HCEC 1CT (cell line): ENCODE measurements around the gene ATPAF2.
A peak's percentile ranks its signal among the peaks of the same experiment; 100 is the strongest.

Source experiments
- DNase-seq: peaks from one replicate; pipeline ENCODE4 v3.0.0-alpha.2; 2017

ATPAF2 gene

DNA sequence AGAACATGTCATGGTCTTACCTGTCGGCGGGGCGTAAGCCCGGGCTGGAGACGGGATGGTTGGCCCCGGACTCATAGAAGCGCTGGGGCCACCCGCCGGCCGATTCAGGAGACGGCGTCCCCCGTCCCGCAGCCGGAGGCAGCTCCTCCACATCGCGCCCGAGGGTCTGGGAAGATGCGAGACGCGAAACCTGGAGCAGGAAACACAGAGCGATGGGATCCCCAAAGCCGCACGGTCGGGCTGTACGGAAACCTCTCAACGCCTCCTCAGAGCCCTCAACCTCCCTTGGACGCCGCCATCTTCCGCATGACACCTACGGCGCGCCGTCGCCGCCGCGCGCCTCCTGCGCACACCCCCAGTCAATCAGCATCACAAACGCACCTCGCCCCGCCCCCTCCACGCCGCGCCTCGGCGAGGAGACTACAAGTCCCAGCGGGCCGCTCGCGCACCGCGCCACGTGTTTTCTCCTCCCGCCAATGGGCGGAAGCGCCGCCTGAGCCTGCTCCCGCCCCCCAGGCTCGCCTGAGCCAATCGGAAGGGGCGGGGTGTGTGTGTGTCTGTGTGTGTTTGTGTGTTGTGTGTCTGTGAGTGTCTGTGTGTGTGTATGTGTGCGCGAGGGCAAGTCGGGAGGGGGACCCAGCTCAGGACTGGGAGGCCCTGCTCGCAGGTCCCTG lies at the start of gene ATPAF2, which contains the start of gene GID4:
TSS of gene ATPAF2 (minus strand) at position 308 of the 674 bp plus-strand sequence. CDS start at position 153, 155 bp downstream.
TSS of gene GID4 (plus strand) at position 548 of the 674 bp plus-strand sequence. CDS start at position 605, 57 bp downstream.
- DNase-seq, result peak; percentile 99

DNA sequence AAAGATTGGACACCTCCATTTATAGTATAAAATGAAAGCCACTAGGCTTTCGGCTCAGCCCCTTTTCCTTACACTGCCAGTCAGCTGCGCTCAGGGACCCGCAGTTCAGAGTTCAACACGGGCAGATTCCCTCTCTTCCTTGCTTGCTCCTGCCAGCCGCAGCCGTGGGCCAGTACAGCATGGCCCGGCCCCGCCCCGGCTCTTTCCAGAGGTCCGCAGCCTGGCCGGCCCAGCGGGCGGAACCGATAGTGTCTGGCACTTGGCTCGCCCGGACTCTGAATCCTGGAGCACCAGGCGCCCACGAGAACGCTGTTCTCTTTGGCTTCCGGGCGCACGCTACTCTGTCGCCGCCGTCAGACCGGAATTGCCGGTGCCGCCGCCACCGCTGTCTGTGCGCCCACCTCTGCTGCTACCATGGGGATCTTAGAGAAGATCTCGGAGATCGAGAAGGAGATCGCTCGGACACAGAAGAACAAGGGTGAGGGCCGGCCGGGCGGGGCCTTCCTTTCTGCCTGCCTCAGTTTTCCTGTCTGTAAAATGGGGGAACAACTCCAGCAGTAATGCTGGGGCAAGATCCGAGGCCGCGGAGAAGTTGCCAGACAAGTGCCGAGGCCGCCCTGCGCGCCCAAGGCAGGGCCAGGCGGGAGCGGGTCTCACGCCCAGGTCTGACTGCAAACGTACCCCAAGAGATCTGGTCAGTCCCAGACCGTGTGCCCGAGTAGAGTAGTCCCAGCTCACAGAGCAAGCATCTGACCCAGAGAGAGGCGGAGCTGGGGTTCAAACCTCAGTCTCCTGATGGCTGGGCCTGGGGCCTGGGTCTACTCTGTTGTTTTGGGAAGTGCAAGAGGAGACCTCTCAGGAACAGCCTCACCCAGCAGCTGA lies 48.9 kb upstream of the ATPAF2 start, which contains the start of gene DRG2:
TSS of gene DRG2 (plus strand) at position 339 of the 882 bp plus-strand sequence. CDS start at position 415, 76 bp downstream.
- peak; percentile 88 for DNase-seq

DNA sequence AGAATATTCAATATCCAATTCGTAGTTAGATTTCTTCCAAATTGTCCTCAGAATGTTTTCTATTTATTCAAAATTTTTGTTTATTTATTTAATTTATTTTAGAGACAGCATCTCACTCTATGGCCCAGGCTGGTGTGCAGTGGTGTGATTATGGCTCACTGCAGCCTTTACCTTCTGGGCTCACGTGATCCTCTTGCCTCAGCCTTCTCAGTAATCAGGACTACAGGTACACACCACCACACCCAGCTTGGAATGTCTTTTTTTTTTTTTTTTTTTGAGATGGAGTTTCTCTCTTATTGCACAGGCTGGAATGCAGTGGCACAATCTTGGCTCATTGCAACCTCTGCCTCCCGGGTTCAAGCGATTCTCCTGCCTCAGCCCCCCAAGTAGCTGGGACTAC lies 45.3 kb upstream of the ATPAF2 start:
- no peak for DNase-seq

- no peak for DNase-seq
Measured at GRCh38 chr17:18079543-18079942, 40.6 kb upstream of the ATPAF2 start.

DNA sequence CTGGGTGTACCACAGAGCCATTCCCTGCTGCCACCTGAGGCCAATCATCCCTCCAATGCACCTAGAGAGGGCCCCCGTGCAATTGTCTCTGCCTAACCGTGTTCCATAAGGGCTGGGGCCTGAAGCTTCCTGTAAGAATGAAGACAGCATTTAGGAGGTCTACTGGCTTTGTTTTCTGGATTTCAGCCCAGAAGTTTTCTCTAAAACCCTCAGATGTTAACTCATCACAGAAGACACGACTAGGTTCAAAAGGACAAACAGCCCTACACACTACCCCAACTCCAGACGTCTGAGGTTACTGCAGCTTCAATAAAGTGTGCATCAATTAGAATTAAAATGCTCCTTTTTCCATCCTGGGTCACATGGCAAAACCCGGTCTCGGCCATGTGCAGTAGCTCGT lies 38.0 kb upstream of the ATPAF2 start:
- no peak for DNase-seq

DNA sequence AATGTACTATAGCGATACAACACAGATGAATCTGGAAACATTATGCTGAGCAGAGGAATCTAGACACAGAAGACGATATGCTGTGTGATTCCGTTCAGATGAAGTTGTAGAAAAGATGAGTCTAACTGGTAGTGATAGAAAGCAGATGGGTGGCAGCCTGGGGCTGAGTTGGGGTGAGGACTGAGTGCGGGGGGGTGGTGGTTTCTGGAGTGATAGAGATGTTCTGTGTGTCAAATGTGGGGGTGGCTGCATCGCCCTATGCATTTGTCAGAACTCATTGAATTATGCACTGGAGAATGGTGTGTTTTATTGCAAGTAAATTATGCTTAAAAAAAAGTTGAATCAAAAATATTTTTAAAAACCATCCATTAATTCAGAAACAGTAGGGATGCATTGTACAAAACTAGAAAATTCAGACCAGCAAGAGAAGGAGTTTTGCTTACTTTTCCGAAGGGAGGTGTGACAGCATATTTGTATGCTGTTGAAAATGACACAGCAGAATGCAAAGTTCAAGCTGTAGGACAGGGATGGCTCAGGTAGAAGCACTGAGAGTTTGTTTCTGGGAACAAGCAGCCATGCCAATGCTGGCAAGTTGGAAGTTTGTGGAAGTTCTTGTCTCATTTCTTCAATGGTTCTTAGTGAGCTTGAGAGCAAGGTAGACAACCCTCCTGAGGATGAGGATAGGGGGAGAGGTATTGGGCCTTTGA lies 35.8 kb upstream of the ATPAF2 start:
- DNase-seq, result no peak

DNA sequence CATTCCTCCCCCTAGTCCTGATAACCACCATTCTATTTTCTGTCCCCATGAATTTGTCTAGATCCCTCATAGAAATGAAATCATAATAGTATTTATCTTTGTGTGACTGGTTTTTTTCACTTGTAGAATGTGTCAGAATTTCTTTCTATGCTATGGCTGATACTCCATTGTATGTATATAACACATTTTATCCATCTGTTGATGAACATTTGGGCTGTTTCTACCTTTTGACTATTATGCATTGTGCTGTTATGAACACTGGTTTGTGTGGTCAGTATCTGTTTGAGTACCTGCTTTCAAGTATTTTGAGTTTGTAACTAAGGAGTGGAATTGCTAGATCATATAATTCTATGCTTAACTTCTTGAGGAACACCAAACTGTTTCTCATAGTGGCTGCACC lies 32.8 kb upstream of the ATPAF2 start:
- no peak for DNase-seq

GRCh38 chr17:18070861-18071340 lies 31.9 kb upstream of the ATPAF2 start:
- no peak for DNase-seq

- no peak for DNase-seq
Measured at GRCh38 chr17:18069101-18069500, 30.1 kb upstream of the ATPAF2 start.

GRCh38 chr17:18066866-18067265 lies 27.9 kb upstream of the ATPAF2 start:
- peak; percentile 16 for DNase-seq

GRCh38 chr17:18065546-18065945 lies 26.6 kb upstream of the ATPAF2 start:
- DNase-seq, result no peak

DNA sequence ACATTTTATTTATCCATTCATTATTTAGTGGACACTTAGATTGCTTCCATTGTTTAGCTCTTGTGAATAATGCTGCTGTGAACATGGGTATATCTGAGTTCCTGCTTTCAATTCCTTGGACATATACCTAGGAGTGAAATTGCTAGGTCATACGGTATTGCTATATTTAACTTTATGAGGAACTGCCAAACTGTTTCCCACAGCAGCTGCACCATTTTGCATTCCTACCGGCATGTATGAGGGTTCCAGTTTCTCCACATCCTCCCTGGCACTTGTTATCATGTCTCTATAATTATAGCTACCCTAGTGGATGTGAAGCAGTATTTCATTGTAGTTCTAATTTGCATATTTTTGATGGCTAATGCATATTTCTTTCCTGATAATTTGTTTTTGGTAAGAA lies 25.1 kb upstream of the ATPAF2 start:
- no peak for DNase-seq

GRCh38 chr17:18059283-18059682 lies 20.3 kb upstream of the ATPAF2 start:
- DNase-seq, result no peak

DNA sequence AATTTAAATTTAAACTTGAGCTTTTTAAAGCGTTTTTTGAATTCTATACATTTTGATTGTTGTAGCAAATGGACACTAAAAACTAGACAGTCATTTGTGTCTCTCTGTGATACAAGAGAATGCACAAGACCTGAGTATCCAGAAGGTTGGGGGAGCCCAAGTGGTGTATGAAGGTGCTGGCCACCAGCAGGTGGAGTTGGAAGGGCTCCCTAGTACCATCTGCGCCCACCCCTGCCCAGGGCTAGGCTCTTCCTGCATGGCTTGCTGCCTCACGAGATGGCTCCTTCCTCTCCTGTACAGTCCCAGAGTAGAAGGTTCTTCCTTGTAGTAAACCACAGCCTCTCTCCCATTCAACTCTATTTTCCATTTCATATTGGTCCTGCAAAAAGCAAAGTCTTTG lies 17.2 kb upstream of the ATPAF2 start:
- no peak for DNase-seq

- DNase-seq, result no peak
Measured at GRCh38 chr17:18055597-18055996, 16.6 kb upstream of the ATPAF2 start.

DNA sequence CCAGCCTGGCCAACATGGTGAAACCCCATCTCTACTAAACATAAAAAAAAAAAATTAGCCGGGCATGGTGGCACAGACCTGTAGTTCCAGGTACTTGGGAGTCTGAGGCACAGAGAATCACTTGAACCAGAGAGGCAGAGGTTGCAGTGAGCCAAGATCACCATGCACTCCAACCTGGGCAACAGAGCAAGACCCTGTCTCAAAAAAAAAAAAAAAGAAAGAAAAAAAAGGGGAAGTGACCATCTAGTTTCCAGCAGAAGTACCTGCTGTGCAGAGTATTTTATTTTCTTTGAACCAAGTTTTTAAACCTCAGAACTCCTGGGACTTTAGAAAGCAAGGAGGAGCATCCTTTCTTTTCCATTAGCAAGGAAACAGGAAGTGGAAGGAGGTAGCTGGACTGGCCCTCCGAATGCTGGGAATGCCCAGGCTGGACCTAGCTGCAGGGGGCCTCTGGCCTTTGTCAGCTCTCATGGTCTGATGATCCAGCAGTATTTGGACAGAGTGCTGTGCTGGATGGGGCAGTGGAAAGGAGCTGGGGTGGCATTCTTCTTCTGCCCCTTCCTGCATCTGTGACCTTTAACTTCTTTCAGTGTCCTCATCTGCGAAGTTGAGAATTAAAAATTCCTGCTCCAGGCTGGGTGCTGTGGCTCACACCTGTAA lies 6.9 kb upstream of the ATPAF2 start:
- no peak for DNase-seq

DNA sequence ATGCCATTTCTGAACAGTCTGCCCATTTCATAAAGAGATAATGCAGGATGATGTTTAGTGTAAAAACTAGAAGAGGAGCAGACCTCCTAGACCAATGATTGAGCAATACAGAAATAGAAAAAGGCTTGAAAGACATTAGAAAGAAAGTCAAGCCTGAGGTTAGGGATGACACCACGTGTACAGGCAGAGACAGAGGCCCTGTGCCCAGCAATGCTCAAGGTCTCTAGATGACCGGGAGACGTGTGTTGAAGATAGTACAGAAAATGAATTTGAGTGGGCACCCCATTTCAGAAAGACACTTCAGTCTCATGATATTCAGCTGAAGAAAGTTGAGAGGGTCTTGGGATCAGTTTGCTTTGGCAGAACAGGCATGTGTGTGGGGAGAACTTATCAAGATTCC lies 5.6 kb upstream of the ATPAF2 start:
- no peak for DNase-seq

- DNase-seq, result no peak
Measured at GRCh38 chr17:18043491-18043890, 4.5 kb upstream of the ATPAF2 start.

DNA sequence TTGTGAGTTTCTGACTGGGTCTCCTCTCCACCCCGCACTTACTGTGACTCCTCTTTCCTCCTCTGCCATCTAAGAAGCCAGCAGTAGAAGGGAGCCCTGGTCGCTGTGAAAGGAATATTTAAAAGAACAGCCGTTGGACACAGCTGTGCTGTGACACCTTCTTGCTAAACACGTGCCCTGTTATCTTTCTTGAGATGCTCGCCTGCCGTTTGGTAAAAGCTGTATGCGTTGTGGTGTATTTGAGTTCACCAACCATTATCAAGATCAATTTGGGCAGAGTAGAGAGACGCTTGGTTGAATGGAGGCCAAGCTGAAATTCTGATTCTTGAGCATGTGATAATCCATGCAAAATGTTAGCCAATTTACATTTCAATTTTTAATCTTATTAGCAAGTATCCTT lies 4.0 kb upstream of the ATPAF2 start:
- no peak for DNase-seq

GRCh38 chr17:18041776-18042175 lies 2.8 kb upstream of the ATPAF2 start:
- DNase-seq, result peak; percentile 48

GRCh38 chr17:18040261-18040858 lies 1.4 kb upstream of the ATPAF2 start:
- DNase-seq, result no peak
